GM12878 (cell line): Measurements from ENCODE around the gene LAMA5. TPM values are rescaled to one million over a fixed set of nuclear protein-coding genes. Genes with fewer than 3 reads are reported as not detected.

ENCODE experiments used
- ATAC-seq: fragments of 200-7000 bp; cut with Tn5 transposase; 3 replicates; pipeline ENCODE4 v1.9.1; 2020; ENCODE audit warnings: mild to moderate bottlenecking, moderate library complexity
- BruUV-seq: library from RNA; stranded (reverse); fragments of 400-500 nt; replicated peaks from 2 replicates; lab custom pipeline; 2021; lab: Mats Ljungman, UMichigan
- CTCF ChIA-PET: fragments of 300-600 bp; sonication (Branson Sonifier 250); formaldehyde crosslinking; extraction: SDS; loops from one replicate; lab custom pipeline; 2021; ENCODE audit warnings: inconsistent platforms; lab: Yijun Ruan, JAX
- POLR2A ChIA-PET: fragments of 350-600 bp; formaldehyde crosslinking; extraction: SDS; loops from one replicate; lab custom pipeline; 2021; ENCODE audit warnings: inconsistent platforms; lab: Charles Lee
- RAD21 ChIA-PET: fragments of 300-600 bp; sonication (Branson Sonifier 250); formaldehyde crosslinking; loops from one replicate; lab custom pipeline; 2023; ENCODE audit warnings: antibody characterized with exemption; ENCODE audit not compliant: unreplicated experiment; lab: Charles Lee
- SMC1A ChIA-PET: fragments of 300-600 bp; sonication (Branson Sonifier 250); formaldehyde crosslinking; loops from one replicate; lab custom pipeline; 2023; ENCODE audit not compliant: unreplicated experiment, uncharacterized antibody; lab: Charles Lee
- DNase-seq: peaks from one replicate; pipeline ENCODE4 v3.0.0-alpha.2; 2011; ENCODE audit warnings: low read depth, low spot score
- FAIRE-seq: peaks from 3 replicates; lab custom pipeline; 2011; peaks lifted over from hg19 to GRCh38; lab: Jason Lieb, UNC
- H2AFZ ChIP-seq: 2 replicates; pipeline ENCODE4 v1.6.0; 2011; ENCODE audit warnings: low read depth, low read length, control low read depth; ENCODE audit not compliant: control insufficient read depth
- H3K27ac ChIP-seq: 2 replicates; pipeline ENCODE4 v1.5.1; 2011; ENCODE audit warnings: control low read depth; ENCODE audit not compliant: control insufficient read depth, insufficient read depth
- H3K27me3 ChIP-seq, 2 experiments: replicated peaks in 1 of 2; 2 replicates each; pipeline versions ENCODE4 v1.6.0 to v1.6.1; 2011; ENCODE audit warnings: low read length in 1 of 2; ENCODE audit not compliant: control insufficient read depth in 2 of 2, insufficient read depth in 2 of 2
- H3K36me3 ChIP-seq, 2 experiments: 2 replicates each; pipeline ENCODE4 v1.5.1; 2011; ENCODE audit warnings: low read length in 1 of 2; ENCODE audit not compliant: control insufficient read depth in 2 of 2, insufficient read depth in 2 of 2
- H3K4me1 ChIP-seq: 2 replicates; pipeline ENCODE4 v1.6.1; 2011; ENCODE audit warnings: mild to moderate bottlenecking, low read length, moderate library complexity, mixed read lengths; ENCODE audit not compliant: control insufficient read depth, insufficient read depth
- H3K4me2 ChIP-seq: 2 replicates; pipeline ENCODE4 v1.6.0; 2011; ENCODE audit warnings: control low read depth; ENCODE audit not compliant: control insufficient read depth, insufficient read depth
- H3K4me3 ChIP-seq: fragments of 200-600 bp; sonication (generic); 2 replicates; pipeline ENCODE4 v1.5.1; 2016
- H3K79me2 ChIP-seq: 2 replicates; pipeline ENCODE4 v1.6.0; 2011; ENCODE audit warnings: low read length; ENCODE audit not compliant: control insufficient read depth, insufficient read depth
- H3K9ac ChIP-seq: 2 replicates; pipeline ENCODE4 v1.8.0; 2011; ENCODE audit warnings: low read length, control low read depth, mixed read lengths; ENCODE audit not compliant: control insufficient read depth, insufficient read depth
- H3K9me3 ChIP-seq: replicated peaks from 3 replicates; pipeline ENCODE4 v1.5.1; 2011; ENCODE audit warnings: mild to moderate bottlenecking, low read length; ENCODE audit not compliant: control insufficient read depth, insufficient read depth
- H4K20me1 ChIP-seq: 2 replicates; pipeline ENCODE4 v1.6.0; 2011; ENCODE audit not compliant: control insufficient read depth, insufficient read depth
- FOXK2 ChIP-seq: fragments of 450-650 bp; IDR thresholded peaks from 2 replicates; pipeline ENCODE4 v1.6.1; 2017; ENCODE audit warnings: mild to moderate bottlenecking, moderate library complexity
- GATAD2B ChIP-seq: fragments of 450-650 bp; conservative IDR thresholded peaks from 2 replicates; pipeline ENCODE4 v1.6.1; 2017; ENCODE audit warnings: low read depth, mild to moderate bottlenecking, moderate library complexity
- IRF4 ChIP-seq: IDR thresholded peaks from 2 replicates; pipeline ENCODE4 v1.6.1; 2011; ENCODE audit warnings: low read depth, low read length
- MEF2A ChIP-seq: IDR thresholded peaks from 2 replicates; pipeline ENCODE4 v1.6.1; 2011; ENCODE audit warnings: low read depth, mild to moderate bottlenecking, low read length, moderate library complexity; ENCODE audit not compliant: insufficient read depth
- NFXL1 ChIP-seq: fragments of 450-650 bp; IDR thresholded peaks from 2 replicates; pipeline ENCODE4 v1.6.1; 2017; ENCODE audit warnings: antibody characterized with exemption, mild to moderate bottlenecking, borderline replicate concordance
- NFYA ChIP-seq: IDR thresholded peaks from 2 replicates; pipeline ENCODE4 v1.6.1; 2011; ENCODE audit warnings: low read depth, mild to moderate bottlenecking, low read length, improper control_type of control experiment, borderline replicate concordance
- PAX5 ChIP-seq: IDR thresholded peaks from 2 replicates; pipeline ENCODE4 v1.6.1; 2011; ENCODE audit warnings: low read depth, low read length, borderline replicate concordance
- PML ChIP-seq: IDR thresholded peaks from 2 replicates; pipeline ENCODE4 v1.6.1; 2012; ENCODE audit warnings: low read length, inconsistent platforms
- POU2F2 ChIP-seq: IDR thresholded peaks from 3 replicates; pipeline ENCODE4 v1.6.1; 2011; ENCODE audit warnings: low read depth, mild to moderate bottlenecking, low read length, borderline replicate concordance
- STAT3 ChIP-seq: IDR thresholded peaks from 2 replicates; pipeline ENCODE4 v1.6.1; 2011; ENCODE audit warnings: low read depth, low read length, improper control_type of control experiment
- TBL1XR1 ChIP-seq: IDR thresholded peaks from 2 replicates; pipeline ENCODE4 v1.6.1; 2012; ENCODE audit warnings: low read depth, low read length, improper control_type of control experiment
- TCF7 ChIP-seq: IDR thresholded peaks from 2 replicates; pipeline ENCODE4 v1.6.1; 2014; ENCODE audit warnings: antibody characterized with exemption, borderline replicate concordance
- WRNIP1 ChIP-seq: IDR thresholded peaks from 2 replicates; pipeline ENCODE4 v1.6.1; 2011; ENCODE audit warnings: low read depth, low read length, improper control_type of control experiment, borderline replicate concordance
- ZSCAN29 ChIP-seq: fragments of 450-650 bp; IDR thresholded peaks from 2 replicates; pipeline ENCODE4 v1.6.1; 2017; ENCODE audit warnings: mild to moderate bottlenecking, moderate library complexity
- WGBS: methylation state at CpG from one replicate; pipeline ENCODE4 v1.1.6; 2016; ENCODE audit warnings: low lambda C conversion rate; ENCODE audit not compliant: insufficient replicate concordance, insufficient coverage; ENCODE audit errors: missing lambda C conversion rate; 5-methylcytosine and 5-hydroxymethylcytosine counted together
- in situ Hi-C: fragments of 300-500 bp; cut with MboI; formaldehyde crosslinking; loops from 9 replicates; pipeline ENCODE4 v1.14.3; 2018; ENCODE audit warnings: mixed read lengths
- intact Hi-C: fragments of 100-400 bp; cut with micrococcal nuclease; formaldehyde crosslinking; loops from one replicate; pipeline ENCODE4 v1.14.2; 2022; ENCODE audit not compliant: unreplicated experiment
- polyA plus RNA-seq, 11 experiments: library from polyadenylated mRNA; depleted of rRNA in 4 of 11; unstranded in 6 of 11; stranded (reverse) in 5 of 11; fragments of >200 nt; fragmentation: Nextera tagmentation in 4 of 11; fragmentation: Illumina TruSeq in 1 of 11; extraction: Ambion mirVana in 4 of 11; extraction: Trizol in 1 of 11; gene quantifications; 1 replicate in 1 of 11; 2 replicates in 10 of 11; pipeline versions ENCODE4 v1.2.1 to v1.2.3, GENCODE V29; 2011 to 2016; ENCODE audit warnings: inconsistent platforms in 2 of 11, missing spikeins in 2 of 11, low read depth in 1 of 11
- total RNA-seq, 4 experiments: library from RNA; depleted of rRNA in 3 of 4; stranded (reverse); fragments of >200 nt in 3 of 4; fragmentation: Illumina TruSeq in 1 of 4; extraction: Trizol in 1 of 4; gene quantifications; 2 replicates each; pipeline versions ENCODE4 v1.2.1 to v1.2.3, GENCODE V29; 2013 to 2021
- TF ChIP-seq, protein P1 (sequence below): fragments of 450-650 bp; conservative IDR thresholded peaks from 2 replicates; pipeline ENCODE4 v1.6.1; 2017; ENCODE audit warnings: mild to moderate bottlenecking, moderate library complexity
- TF ChIP-seq, protein P2 (sequence below): fragments of 450-650 bp; IDR thresholded peaks from 2 replicates; pipeline ENCODE4 v1.6.1; 2017; ENCODE audit warnings: antibody characterized with exemption, mild to moderate bottlenecking, moderate library complexity

LAMA5 gene
- total and polyA plus RNA-seq, 10 of the 15 experiments (the other 5 are each of a cell fraction or from before 2014, with no cell fraction given): 0.09 to 3.1 (median 1.6) TPM; not detected in 3

GRCh38 chr20:62404761-62405107, 37.6 kb upstream of the LAMA5 start:
- no peaks in the 10 kb centered on the region for H3K27me3 ChIP-seq
- CTCF ChIA-PET: no interaction called here
- POLR2A ChIA-PET: no interaction called here
- in situ Hi-C loops: no loop called here
- ATAC-seq: no peak
- SMC1A ChIA-PET: no interaction called here
- no peak overlapping the region for H2AFZ ChIP-seq
- no peak overlapping the region for H3K27ac ChIP-seq
- no peak for FAIRE-seq
- no peak for DNase-seq
- peaks cover 0 to 5% of the 10 kb centered on the region in 2 experiments; a peak in 2 of 4 replicates for H3K36me3 ChIP-seq
- H3K9me3 ChIP-seq: no peaks in the 10 kb centered on the region
- intact Hi-C loops: loop anchor here (5.0 kb wide), 1 partner anchor 388 kb away; no protein-coding TSS in a partner anchor
- 95% methylated on average over 12 of the region's 12 CpGs for WGBS
- no peak overlapping the region for H3K9ac ChIP-seq
- no peak overlapping the region for H3K4me2 ChIP-seq
- peaks cover 14% of the 10 kb centered on the region for H3K79me2 ChIP-seq
- no peaks in the 10 kb centered on the region; the same call in 1 of the 2 replicates for H4K20me1 ChIP-seq
- TF ChIP-seq PML: no peak
- TF ChIP-seq TCF7: no peak
- no peak for TF ChIP-seq TBL1XR1
- TF ChIP-seq STAT3: no peak
- TF ChIP-seq PAX5: no peak
- no peak for TF ChIP-seq NFXL1
- TF ChIP-seq POU2F2: no peak
- TF ChIP-seq MEF2A: no peak
- TF ChIP-seq IRF4: no peak
- TF ChIP-seq, protein P1, sequence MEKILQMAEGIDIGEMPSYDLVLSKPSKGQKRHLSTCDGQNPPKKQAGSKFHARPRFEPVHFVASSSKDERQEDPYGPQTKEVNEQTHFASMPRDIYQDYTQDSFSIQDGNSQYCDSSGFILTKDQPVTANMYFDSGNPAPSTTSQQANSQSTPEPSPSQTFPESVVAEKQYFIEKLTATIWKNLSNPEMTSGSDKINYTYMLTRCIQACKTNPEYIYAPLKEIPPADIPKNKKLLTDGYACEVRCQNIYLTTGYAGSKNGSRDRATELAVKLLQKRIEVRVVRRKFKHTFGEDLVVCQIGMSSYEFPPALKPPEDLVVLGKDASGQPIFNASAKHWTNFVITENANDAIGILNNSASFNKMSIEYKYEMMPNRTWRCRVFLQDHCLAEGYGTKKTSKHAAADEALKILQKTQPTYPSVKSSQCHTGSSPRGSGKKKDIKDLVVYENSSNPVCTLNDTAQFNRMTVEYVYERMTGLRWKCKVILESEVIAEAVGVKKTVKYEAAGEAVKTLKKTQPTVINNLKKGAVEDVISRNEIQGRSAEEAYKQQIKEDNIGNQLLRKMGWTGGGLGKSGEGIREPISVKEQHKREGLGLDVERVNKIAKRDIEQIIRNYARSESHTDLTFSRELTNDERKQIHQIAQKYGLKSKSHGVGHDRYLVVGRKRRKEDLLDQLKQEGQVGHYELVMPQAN: no peak
- TF ChIP-seq WRNIP1: no peak
- TF ChIP-seq FOXK2: no peak
- no peak for TF ChIP-seq GATAD2B
- TF ChIP-seq ZSCAN29: no peak
- TF ChIP-seq, protein P2, sequence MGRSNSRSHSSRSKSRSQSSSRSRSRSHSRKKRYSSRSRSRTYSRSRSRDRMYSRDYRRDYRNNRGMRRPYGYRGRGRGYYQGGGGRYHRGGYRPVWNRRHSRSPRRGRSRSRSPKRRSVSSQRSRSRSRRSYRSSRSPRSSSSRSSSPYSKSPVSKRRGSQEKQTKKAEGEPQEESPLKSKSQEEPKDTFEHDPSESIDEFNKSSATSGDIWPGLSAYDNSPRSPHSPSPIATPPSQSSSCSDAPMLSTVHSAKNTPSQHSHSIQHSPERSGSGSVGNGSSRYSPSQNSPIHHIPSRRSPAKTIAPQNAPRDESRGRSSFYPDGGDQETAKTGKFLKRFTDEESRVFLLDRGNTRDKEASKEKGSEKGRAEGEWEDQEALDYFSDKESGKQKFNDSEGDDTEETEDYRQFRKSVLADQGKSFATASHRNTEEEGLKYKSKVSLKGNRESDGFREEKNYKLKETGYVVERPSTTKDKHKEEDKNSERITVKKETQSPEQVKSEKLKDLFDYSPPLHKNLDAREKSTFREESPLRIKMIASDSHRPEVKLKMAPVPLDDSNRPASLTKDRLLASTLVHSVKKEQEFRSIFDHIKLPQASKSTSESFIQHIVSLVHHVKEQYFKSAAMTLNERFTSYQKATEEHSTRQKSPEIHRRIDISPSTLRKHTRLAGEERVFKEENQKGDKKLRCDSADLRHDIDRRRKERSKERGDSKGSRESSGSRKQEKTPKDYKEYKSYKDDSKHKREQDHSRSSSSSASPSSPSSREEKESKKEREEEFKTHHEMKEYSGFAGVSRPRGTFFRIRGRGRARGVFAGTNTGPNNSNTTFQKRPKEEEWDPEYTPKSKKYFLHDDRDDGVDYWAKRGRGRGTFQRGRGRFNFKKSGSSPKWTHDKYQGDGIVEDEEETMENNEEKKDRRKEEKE: no peak
- no peak for TF ChIP-seq NFYA
- TF ChIP-seq, all 136 proteins: peak for 0
- H3K4me1 ChIP-seq: peaks cover 9% of the 10 kb centered on the region
- no peak overlapping the region for H3K4me3 ChIP-seq
- no TSS peak for BruUV-seq
- RAD21 ChIA-PET: no interaction called here
